GM03348 (cell line): ENCODE data around the gene NGEF.

Experiments used
- DNase-seq: peaks from one replicate; pipeline ENCODE4 v3.0.0; 2012; ENCODE audit warnings: low spot score

The NGEF gene

DNA sequence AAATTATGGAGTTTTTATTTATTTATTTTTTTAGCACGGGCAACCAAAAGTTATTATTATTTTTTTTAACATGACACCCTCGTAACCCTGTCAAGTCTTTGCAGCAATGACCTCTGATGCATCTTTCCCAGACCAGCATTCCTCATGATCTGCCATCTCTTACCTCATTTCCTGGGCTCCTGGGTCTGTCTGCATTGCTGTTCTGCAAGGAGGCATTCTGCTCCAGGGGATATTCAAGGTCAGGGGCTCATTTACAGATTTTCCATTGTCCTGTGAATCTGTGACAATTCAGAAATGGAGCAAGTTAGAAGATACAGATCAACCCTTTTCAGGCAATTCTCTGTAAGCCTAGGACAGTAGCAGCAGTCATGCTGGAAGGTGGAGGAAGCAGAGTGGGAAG, 43.0 kb downstream of the NGEF start:
- DNase-seq: no peak

DNA sequence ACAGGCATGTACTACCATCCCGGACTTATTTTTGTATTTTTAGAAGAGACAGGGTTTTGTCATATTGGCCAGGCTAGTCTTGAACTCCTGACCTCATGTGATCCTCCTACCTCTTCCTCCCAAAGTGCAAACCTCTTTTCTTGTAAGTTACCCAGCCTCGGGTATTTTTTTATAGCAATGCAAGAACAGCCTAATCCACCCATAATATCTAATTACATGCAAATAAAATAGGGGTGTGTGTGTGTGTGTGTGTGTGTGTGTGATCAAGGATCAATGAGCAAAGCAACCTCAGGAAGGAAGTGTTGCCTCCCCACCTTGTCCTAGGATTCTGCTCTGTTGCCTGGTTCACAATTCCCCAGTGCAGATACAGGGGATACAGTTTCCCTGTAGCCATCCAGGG, 45.6 kb downstream of the NGEF start:
- no peak for DNase-seq

- no peak for DNase-seq
Measured at GRCh38 chr2:232966122-232966521, 46.9 kb downstream of the NGEF start.

DNA sequence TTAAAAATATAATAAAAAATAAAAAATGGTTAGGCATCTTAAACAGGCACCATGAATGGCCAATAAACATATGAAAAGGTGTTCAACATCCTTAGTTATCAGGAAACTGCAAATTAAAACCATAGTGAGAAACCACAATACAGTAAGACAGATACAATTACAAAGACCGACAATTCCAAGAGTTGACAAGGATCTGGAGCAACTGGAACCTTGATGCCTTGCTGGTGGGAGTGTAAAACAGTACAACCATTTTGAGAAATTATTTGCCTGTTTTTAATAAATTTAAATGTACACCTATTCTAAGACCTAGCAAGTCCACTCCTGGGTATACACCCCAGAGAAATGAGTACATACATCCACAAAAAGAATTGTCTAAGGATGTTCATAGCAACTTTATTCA, 49.1 kb downstream of the NGEF start:
- DNase-seq: no peak

- no peak for DNase-seq
Measured at GRCh38 chr2:232960862-232961261, 52.2 kb downstream of the NGEF start.

- no peak for DNase-seq
Measured at GRCh38 chr2:232959139-232959538, 53.9 kb downstream of the NGEF start.

GRCh38 chr2:232957657-232958090, 55.4 kb downstream of the NGEF start:
- no peak for DNase-seq

- no peak for DNase-seq
Measured at GRCh38 chr2:232955856-232956255, 57.2 kb downstream of the NGEF start.

DNA sequence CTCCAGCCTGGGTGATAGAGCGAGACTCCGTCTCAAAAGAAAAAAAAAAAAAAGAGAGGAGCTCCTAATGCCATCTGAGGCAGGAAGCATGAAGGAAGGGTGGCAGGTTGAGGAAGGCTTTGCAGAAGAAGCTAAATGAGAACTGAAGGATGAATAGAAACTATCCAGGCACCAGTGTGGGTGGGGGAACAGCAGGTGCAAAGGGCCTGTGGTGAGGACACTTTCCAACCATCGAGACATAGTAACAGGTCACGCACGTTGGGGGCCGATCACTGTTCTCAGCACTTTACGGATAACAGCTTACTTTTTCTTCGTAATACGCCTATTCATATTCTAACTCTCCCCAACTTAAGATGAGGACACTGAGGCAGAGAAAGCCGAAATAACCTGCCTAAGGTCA, 58.4 kb downstream of the NGEF start:
- no peak for DNase-seq

DNA sequence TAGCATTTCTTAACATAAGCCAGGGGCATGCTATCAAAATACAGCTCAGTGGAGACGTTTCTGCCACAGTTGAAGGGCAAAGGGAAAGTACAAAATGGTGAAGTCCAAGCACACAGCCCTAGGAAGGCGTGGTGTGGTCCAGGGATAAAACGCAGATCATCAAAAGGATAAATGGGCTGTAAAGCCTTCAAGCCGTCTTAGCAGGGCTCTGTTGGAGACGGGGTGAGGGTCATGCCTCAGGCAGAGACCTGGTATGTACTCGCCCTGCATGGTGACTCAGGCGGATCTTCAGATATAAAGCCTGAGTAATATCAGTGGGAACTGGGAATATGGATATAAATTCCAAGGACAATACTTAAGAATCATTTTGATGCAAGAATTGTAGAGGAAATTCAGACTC, 61.2 kb downstream of the NGEF start:
- DNase-seq: no peak

GRCh38 chr2:232951181-232951580, 61.9 kb downstream of the NGEF start:
- no peak for DNase-seq

DNA sequence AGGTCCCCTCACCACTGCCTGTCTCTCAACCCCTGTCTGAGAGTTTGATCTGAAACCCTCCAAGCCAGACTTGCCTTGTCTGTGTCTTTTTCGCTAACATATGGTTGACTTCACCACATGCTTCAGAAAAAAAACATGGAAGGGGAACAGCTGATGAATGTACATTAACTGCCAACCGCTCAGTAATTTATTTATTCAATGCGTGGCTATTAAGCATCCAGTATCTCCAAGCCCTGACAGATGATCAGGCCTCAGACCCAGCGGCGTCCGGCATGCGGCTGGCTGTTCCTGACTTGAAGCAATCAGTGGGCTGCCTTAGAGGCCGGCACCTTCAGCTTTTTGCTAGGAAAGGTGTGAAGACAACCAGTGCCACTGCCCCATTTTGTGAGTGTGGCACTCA, 62.3 kb downstream of the NGEF start:
- no peak for DNase-seq

- DNase-seq: no peak
Measured at GRCh38 chr2:232949016-232949415, 64.0 kb downstream of the NGEF start.

DNA sequence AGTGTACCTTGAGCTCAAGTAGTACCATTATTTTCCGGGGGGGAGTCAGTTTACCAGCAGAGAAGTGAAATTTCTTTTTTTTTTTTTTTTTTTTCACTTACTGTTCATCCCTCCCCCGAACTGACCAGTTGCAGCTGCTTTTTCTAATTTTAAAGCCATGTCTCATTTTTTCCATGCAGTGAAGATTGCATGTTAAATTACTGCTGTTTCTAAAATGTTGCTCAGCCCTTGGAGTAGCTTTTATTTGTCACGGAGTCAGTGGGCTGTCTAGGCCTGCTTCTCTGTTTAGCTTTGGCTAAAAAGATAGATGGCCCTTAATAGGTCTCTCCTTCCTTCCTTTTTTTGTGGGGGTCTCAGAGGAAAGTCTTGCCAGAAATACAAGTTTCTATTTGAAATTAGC, 70.2 kb downstream of the NGEF start:
- no peak for DNase-seq

DNA sequence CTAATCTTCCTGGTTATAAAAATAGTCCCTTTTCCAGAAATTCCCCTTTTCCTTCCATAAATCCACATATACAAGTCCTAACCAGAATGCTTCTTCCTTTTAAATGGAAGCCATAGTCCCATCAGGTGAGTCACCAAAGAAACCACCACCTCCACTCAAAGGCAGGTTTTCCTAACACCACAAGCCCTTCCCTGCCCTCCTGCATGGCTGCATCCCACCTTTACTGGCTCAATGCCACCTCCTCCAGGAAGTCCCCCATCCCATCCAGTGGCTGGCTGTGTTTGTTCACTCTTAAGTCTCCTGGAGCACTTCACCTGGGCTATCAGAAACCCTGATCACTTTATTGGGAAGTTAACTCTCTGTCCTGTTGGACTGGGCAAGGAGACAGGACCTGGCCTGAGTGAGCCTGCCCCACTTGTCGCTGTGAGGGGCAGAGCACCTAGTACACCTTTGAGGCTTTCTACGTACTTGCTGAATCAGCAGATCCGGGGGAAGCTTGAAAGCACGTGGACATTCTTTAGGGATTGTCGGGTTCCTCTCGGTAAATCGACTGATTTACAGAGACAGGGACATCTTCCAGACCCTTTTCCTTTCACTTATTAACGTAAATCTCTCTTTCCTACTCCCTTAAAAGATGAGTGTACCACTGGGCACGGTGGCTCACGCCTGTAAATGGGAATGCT, 71.0 kb downstream of the NGEF start:
- no peak for DNase-seq

DNA sequence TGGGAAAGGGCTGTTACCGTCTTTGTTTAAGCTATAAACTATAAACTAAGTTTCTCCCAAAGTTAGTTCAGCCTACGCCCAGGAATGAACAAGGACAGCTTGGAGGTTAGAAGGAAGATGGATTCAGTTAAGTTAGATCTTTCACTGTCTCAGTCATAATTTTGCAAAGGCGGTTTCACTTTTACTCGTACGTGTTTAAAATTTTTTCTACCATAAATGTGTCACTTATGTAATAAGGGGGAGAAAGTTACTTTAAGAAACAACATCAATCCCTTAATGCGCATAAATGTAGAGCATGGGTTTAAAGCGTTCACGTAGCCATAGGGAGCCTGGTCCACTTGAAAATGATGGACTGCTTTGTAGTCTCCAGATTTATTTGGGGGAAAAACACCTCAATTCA, 71.7 kb downstream of the NGEF start:
- DNase-seq: no peak

GRCh38 chr2:232940724-232941123, 72.3 kb downstream of the NGEF start:
- no peak for DNase-seq

DNA sequence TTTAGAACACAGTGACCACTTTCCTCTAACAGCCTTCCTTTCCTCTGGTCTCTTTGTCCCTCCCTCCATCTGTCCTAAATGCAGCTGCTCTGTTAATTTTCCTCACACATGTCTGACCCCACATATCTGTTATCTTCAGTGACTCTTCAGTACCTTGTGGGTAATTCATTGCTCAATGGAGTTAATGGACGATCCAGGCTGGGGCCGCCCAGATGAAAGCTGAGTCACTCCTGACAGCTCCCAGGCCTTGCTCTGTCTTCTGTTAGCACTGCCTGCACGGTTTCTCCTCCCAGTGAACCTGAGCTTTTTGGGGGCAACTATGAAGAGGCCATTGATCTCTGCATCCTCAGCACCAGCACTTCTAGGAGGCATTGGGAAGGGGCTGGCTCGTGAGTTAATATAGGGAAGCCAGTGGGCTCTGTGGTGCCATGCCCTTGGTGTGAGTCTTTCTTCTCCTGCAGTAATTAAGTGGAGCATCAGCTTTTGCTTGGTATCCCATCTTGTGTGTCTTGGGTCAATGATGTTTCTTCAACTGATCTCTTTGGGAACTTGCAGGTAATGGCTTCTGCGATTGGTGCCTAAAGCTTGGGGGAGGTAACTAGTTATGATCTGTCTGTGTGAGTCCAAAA, 75.7 kb downstream of the NGEF start:
- peak; percentile 68 for DNase-seq

- no peak for DNase-seq
Measured at GRCh38 chr2:232931636-232932035, 81.4 kb downstream of the NGEF start.

DNA sequence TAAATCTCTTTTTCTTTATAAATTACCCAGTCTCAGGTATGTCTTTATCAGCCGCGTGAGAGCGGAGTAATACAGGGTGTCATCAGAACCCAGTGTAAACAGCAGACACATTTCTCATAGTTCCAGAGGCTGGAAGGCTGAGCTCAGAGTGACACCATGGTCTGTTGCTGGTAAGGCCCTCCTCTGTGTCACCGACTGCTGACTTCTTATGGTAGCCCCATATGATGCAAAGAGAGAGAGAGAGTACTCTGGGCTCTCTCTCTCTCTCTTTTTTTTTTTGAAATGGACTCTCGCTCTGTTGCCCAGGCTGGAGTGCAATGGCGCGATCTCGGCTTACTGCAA, 83.0 kb downstream of the NGEF start:
- DNase-seq: no peak

- DNase-seq: no peak
Measured at GRCh38 chr2:232929303-232930058, 83.6 kb downstream of the NGEF start.

- DNase-seq: no peak
Measured at GRCh38 chr2:232928551-232929302, 84.3 kb downstream of the NGEF start.
